Activated CD8-positive, alpha-beta memory T cell treated with anti-CD3 and anti-CD28 coated beads for 48 hours (primary cell): ENCODE measurements around the gene ATG14.
"Not testable (repeated sequence)": the region's sequence is repeated elsewhere in the genome, so short reads cannot be mapped to it uniquely, and the experiment has no call there.

ENCODE experiments used
- DNase-seq, 3 experiments: peaks; one replicate each; pipeline ENCODE4 v3.0.0-alpha.2; 2020; ENCODE audit warnings: low read depth in 2 of 3, low spot score in 2 of 3

The ATG14 gene

GRCh38 chr14:55352201-55352600 is 59.4 kb downstream of the ATG14 start:
- no peak for DNase-seq

GRCh38 chr14:55351111-55351510 is 60.5 kb downstream of the ATG14 start:
- no peak for DNase-seq

- DNase-seq = no peak
These were observed 61.2 kb downstream of the ATG14 start for GRCh38 chr14:55350461-55350860.

- DNase-seq = no peak
These were observed 62.1 kb downstream of the ATG14 start for GRCh38 chr14:55349565-55349964.

- DNase-seq = no peak
These were observed 62.7 kb downstream of the ATG14 start for GRCh38 chr14:55348766-55349453.

- DNase-seq = no peak
These were observed 63.9 kb downstream of the ATG14 start for GRCh38 chr14:55347748-55348147.

- no peak for DNase-seq
These were observed 64.6 kb downstream of the ATG14 start for GRCh38 chr14:55347040-55347439.

- not testable (repeated sequence) for DNase-seq
These were observed 67.0 kb downstream of the ATG14 start for GRCh38 chr14:55344582-55345163.

GRCh38 chr14:55341781-55342180 is 69.8 kb downstream of the ATG14 start:
- no peak for DNase-seq

- DNase-seq = no peak
These were observed 71.1 kb downstream of the ATG14 start for GRCh38 chr14:55340482-55340881.

- no peak for DNase-seq
These were observed 71.9 kb downstream of the ATG14 start for GRCh38 chr14:55339770-55340169.

GRCh38 chr14:55336691-55337090 is 74.9 kb downstream of the ATG14 start:
- no peak for DNase-seq

GRCh38 chr14:55336162-55336561 is 75.5 kb downstream of the ATG14 start:
- no peak for DNase-seq

GRCh38 chr14:55333711-55334485 is 77.7 kb downstream of the ATG14 start:
- no peak for DNase-seq

- DNase-seq = no peak
These were observed 78.7 kb downstream of the ATG14 start for GRCh38 chr14:55332654-55333570.

GRCh38 chr14:55329999-55330710 is 81.5 kb downstream of the ATG14 start:
- DNase-seq = no peak

GRCh38 chr14:55328317-55328716 is 83.3 kb downstream of the ATG14 start:
- no peak for DNase-seq

GRCh38 chr14:55327179-55327578 is 84.5 kb downstream of the ATG14 start:
- no peak for DNase-seq

- DNase-seq = no peak
These were observed 86.8 kb downstream of the ATG14 start for GRCh38 chr14:55324812-55325211.

- no peak for DNase-seq
These were observed 87.7 kb downstream of the ATG14 start for GRCh38 chr14:55323910-55324309.

- DNase-seq = no peak
These were observed 92.9 kb downstream of the ATG14 start for GRCh38 chr14:55318694-55319093.
